Stomach (tissue), 4 donors: Measurements from ENCODE around the gene CCDC32.

ENCODE experiments used
- EP300 ChIP-seq: sonication (generic); formaldehyde crosslinking; IDR thresholded peaks from one replicate; pipeline ENCODE4 v1.6.1; 2017; ENCODE audit warnings: antibody characterized with exemption
- POLR2A ChIP-seq, 4 donors: fragments of 450-650 bp; IDR thresholded peaks; one replicate each; pipeline ENCODE4 v1.6.1; 2016; ENCODE audit warnings: antibody characterized with exemption in 4 of 4, control low read depth in 2 of 4, mild to moderate bottlenecking in 1 of 4, moderate library complexity in 1 of 4
- TF ChIP-seq, protein P1 (sequence below), 7 experiments: fragments of 450-650 bp in 4 of 7; fragments of 200-600 bp in 3 of 7; sonication (generic) in 3 of 7; IDR thresholded peaks; one replicate each; pipeline ENCODE4 v1.5.1; 2016 to 2019; ENCODE audit warnings: antibody characterized with exemption in 7 of 7, control low read depth in 2 of 7, mild to moderate bottlenecking in 1 of 7

- TF ChIP-seq, protein P1, sequence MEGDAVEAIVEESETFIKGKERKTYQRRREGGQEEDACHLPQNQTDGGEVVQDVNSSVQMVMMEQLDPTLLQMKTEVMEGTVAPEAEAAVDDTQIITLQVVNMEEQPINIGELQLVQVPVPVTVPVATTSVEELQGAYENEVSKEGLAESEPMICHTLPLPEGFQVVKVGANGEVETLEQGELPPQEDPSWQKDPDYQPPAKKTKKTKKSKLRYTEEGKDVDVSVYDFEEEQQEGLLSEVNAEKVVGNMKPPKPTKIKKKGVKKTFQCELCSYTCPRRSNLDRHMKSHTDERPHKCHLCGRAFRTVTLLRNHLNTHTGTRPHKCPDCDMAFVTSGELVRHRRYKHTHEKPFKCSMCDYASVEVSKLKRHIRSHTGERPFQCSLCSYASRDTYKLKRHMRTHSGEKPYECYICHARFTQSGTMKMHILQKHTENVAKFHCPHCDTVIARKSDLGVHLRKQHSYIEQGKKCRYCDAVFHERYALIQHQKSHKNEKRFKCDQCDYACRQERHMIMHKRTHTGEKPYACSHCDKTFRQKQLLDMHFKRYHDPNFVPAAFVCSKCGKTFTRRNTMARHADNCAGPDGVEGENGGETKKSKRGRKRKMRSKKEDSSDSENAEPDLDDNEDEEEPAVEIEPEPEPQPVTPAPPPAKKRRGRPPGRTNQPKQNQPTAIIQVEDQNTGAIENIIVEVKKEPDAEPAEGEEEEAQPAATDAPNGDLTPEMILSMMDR (IDR thresholded peaks at IDR 0.05): no peak
- TF ChIP-seq EP300 (no peak), POLR2A (IDR thresholded peaks at IDR 0.05) (no peak)
Measured at GRCh38 chr15:40543631-40544294, 21.1 kb downstream of the CCDC32 start.
